Breast epithelium (tissue), 4 donors: ENCODE data around the gene CCDC12. TPM values are rescaled to one million over a fixed set of nuclear protein-coding genes. Genes with fewer than 3 reads are reported as not detected.
"Not testable (repeated sequence)": the region's sequence is repeated elsewhere in the genome, so short reads cannot be mapped to it uniquely, and the experiment has no call there.

Experiments
- DNase-seq, 2 donors: peaks; one replicate each; pipeline ENCODE4 v3.0.0-alpha.2; 2019; ENCODE audit warnings: low spot score in 2 of 2
- H3K27ac ChIP-seq, 2 donors: fragments of 200-600 bp; sonication (generic) in 1 of 2; one replicate each; pipeline ENCODE4 v1.5.1; 2016 to 2019; ENCODE audit warnings: mild to moderate bottlenecking in 1 of 2
- H3K27me3 ChIP-seq, 2 donors: fragments of 200-600 bp; sonication (generic) in 1 of 2; one replicate each; pipeline versions ENCODE4 v1.5.1 to v1.6.0; 2017 to 2019; ENCODE audit warnings: control low read depth in 1 of 2, mild to moderate bottlenecking in 1 of 2
- H3K36me3 ChIP-seq: fragments of 200-600 bp; one replicate; pipeline ENCODE4 v1.5.1; 2019
- H3K4me1 ChIP-seq, 2 donors: fragments of 200-600 bp; sonication (generic); one replicate each; pipeline ENCODE4 v1.5.1; 2016 to 2019; ENCODE audit warnings: control low read depth in 1 of 2
- H3K4me3 ChIP-seq, 3 donors: fragments of 200-600 bp; sonication (generic); 1 replicate in 2 of 3; 2 replicates in 1 of 3; pipeline ENCODE4 v1.5.1; 2016 to 2019; ENCODE audit warnings: mild to moderate bottlenecking in 3 of 3, moderate library complexity in 2 of 3
- H3K9me3 ChIP-seq, 2 donors: fragments of 200-600 bp; sonication (generic) in 1 of 2; one replicate each; pipeline ENCODE4 v1.5.1; 2016 to 2019; ENCODE audit warnings: control low read depth in 1 of 2
- CTCF ChIP-seq, 3 donors: fragments of 450-650 bp; IDR thresholded peaks; one replicate each; pipeline ENCODE4 v1.5.1; 2016 to 2017; ENCODE audit warnings: antibody characterized with exemption in 3 of 3, mild to moderate bottlenecking in 3 of 3, moderate library complexity in 3 of 3
- POLR2A ChIP-seq: fragments of 450-650 bp; IDR thresholded peaks from one replicate; pipeline ENCODE4 v1.6.1; 2016; ENCODE audit warnings: antibody characterized with exemption, mild to moderate bottlenecking, moderate library complexity
- POLR2AphosphoS5 ChIP-seq, 3 donors: sonication (generic); formaldehyde crosslinking; IDR thresholded peaks; one replicate each; pipeline ENCODE4 v1.6.1; 2017; ENCODE audit warnings: antibody characterized with exemption in 3 of 3
- intact Hi-C: fragments of 100-400 bp; cut with DNase I; formaldehyde crosslinking; loops from one replicate; pipeline ENCODE4 v1.15.1; 2023; ENCODE audit warnings: low total_unique reads
- total RNA-seq, 3 donors: library from RNA; depleted of rRNA; stranded (reverse); fragments of >200 nt; gene quantifications; one replicate each; pipeline ENCODE4 v1.1.0, GENCODE V29; 2016

Gene CCDC12
- total RNA-seq, 3 donors from 2014 or later = 27.0 to 50.2 (median 43.9) TPM

GRCh38 chr3:46914849-46915248, 61.7 kb downstream of the CCDC12 start:
- intact Hi-C loops = no loop called here
- H3K27ac ChIP-seq = no peak overlapping the region
- TF ChIP-seq CTCF (IDR thresholded peaks at IDR 0.05) (no peak), POLR2A (no peak), POLR2AphosphoS5 (IDR thresholded peaks at IDR 0.05) (no peak)
- no peaks in the 10 kb centered on the region for H3K27me3 ChIP-seq
- no peaks in the 10 kb centered on the region for H3K4me1 ChIP-seq
- DNase-seq = no peak
- no peaks in the 10 kb centered on the region for H3K9me3 ChIP-seq
- no peak overlapping the region for H3K4me3 ChIP-seq
- H3K36me3 ChIP-seq = no peaks in the 10 kb centered on the region

GRCh38 chr3:46913644-46914043, 62.9 kb downstream of the CCDC12 start:
- peak; percentile 59 to 74 for DNase-seq
- H3K9me3 ChIP-seq = no peaks in the 10 kb centered on the region
- H3K27ac ChIP-seq = peak overlapping the region in 1 of 2 donors; percentile 27
- no peak for TF ChIP-seq POLR2AphosphoS5 (IDR thresholded peaks at IDR 0.05)
- no peak for TF ChIP-seq POLR2A
- no peak for TF ChIP-seq CTCF (IDR thresholded peaks at IDR 0.05)
- intact Hi-C loops = no loop called here
- H3K4me1 ChIP-seq = peaks cover 2 to 4% of the 10 kb centered on the region in 2 donors
- H3K4me3 ChIP-seq = no peak overlapping the region
- no peaks in the 10 kb centered on the region for H3K27me3 ChIP-seq
- no peaks in the 10 kb centered on the region for H3K36me3 ChIP-seq

- H3K4me3 ChIP-seq = no peak overlapping the region
- peaks cover 2 to 11% of the 10 kb centered on the region in 2 donors for H3K4me1 ChIP-seq
- H3K36me3 ChIP-seq = no peaks in the 10 kb centered on the region
- intact Hi-C loops = no loop called here
- no peaks in the 10 kb centered on the region for H3K9me3 ChIP-seq
- TF ChIP-seq POLR2A = no peak
- no peak for TF ChIP-seq POLR2AphosphoS5 (IDR thresholded peaks at IDR 0.05)
- TF ChIP-seq CTCF (IDR thresholded peaks at IDR 0.05) = no peak
- no peak overlapping the region for H3K27ac ChIP-seq
- DNase-seq = no peak
- H3K27me3 ChIP-seq = no peaks in the 10 kb centered on the region
These were observed 63.6 kb downstream of the CCDC12 start for GRCh38 chr3:46912986-46913385.

GRCh38 chr3:46910914-46911313, 65.6 kb downstream of the CCDC12 start:
- intact Hi-C loops, H3K27me3 ChIP-seq, H3K4me3 ChIP-seq, H3K36me3 ChIP-seq, DNase-seq, H3K27ac ChIP-seq, H3K9me3 ChIP-seq: not testable (repeated sequence)
- H3K4me1 ChIP-seq = peaks cover 2 to 14% of the 10 kb centered on the region in 2 donors

- H3K9me3 ChIP-seq = no peaks in the 10 kb centered on the region
- TF ChIP-seq CTCF (IDR thresholded peaks at IDR 0.05) (no peak), POLR2A (no peak), POLR2AphosphoS5 (IDR thresholded peaks at IDR 0.05) (no peak)
- no peak overlapping the region for H3K4me3 ChIP-seq
- intact Hi-C loops = no loop called here
- no peak for DNase-seq
- peaks cover 2 to 14% of the 10 kb centered on the region in 2 donors for H3K4me1 ChIP-seq
- H3K36me3 ChIP-seq = no peaks in the 10 kb centered on the region
- no peaks in the 10 kb centered on the region for H3K27me3 ChIP-seq
- no peak overlapping the region for H3K27ac ChIP-seq
These were observed 66.3 kb downstream of the CCDC12 start for GRCh38 chr3:46910166-46910760.
